Gastroesophageal sphincter (tissue), 3 donors: ENCODE measurements around the gene CEBPA.
"Not testable (repeated sequence)": the region's sequence is repeated elsewhere in the genome, so short reads cannot be mapped to it uniquely, and the experiment has no call there.

Experiments used
- EP300 ChIP-seq: sonication (generic); formaldehyde crosslinking; IDR thresholded peaks from one replicate; pipeline ENCODE4 v1.6.1; 2017; ENCODE audit warnings: antibody characterized with exemption, mild to moderate bottlenecking
- POLR2AphosphoS5 ChIP-seq: sonication (generic); formaldehyde crosslinking; IDR thresholded peaks from one replicate; pipeline ENCODE4 v1.6.1; 2017; ENCODE audit warnings: antibody characterized with exemption
- TF ChIP-seq, protein P1 (sequence below), 4 experiments: fragments of 200-600 bp in 2 of 4; fragments of 450-650 bp in 2 of 4; sonication (generic) in 1 of 4; IDR thresholded peaks; one replicate each; pipeline ENCODE4 v1.5.1; 2017 to 2019; ENCODE audit warnings: antibody characterized with exemption in 4 of 4, mild to moderate bottlenecking in 2 of 4, moderate library complexity in 2 of 4

DNA sequence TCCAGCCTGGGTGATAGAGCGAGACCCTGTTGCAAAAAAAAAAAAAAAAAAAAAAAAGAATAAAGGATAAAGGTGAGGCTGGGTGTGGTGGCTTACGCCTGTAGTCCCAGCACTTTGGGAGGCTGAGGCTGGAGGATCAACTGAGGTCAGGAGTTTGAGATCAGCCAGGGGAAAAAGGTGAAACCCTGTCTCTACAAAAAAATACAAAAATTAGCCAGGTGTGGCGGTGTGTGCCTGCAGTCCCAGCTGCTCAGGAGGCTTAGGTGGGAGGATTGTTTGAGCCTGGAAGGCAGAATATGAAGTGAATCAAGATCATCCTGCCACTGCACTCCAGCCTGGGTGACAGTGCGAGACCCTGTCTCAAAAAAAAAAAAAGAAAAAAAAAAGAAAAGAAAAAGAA, 15.7 kb upstream of the CEBPA start:
- TF ChIP-seq, protein P1, sequence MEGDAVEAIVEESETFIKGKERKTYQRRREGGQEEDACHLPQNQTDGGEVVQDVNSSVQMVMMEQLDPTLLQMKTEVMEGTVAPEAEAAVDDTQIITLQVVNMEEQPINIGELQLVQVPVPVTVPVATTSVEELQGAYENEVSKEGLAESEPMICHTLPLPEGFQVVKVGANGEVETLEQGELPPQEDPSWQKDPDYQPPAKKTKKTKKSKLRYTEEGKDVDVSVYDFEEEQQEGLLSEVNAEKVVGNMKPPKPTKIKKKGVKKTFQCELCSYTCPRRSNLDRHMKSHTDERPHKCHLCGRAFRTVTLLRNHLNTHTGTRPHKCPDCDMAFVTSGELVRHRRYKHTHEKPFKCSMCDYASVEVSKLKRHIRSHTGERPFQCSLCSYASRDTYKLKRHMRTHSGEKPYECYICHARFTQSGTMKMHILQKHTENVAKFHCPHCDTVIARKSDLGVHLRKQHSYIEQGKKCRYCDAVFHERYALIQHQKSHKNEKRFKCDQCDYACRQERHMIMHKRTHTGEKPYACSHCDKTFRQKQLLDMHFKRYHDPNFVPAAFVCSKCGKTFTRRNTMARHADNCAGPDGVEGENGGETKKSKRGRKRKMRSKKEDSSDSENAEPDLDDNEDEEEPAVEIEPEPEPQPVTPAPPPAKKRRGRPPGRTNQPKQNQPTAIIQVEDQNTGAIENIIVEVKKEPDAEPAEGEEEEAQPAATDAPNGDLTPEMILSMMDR (IDR thresholded peaks at IDR 0.05) = not testable (repeated sequence)
- not testable (repeated sequence) for TF ChIP-seq EP300, POLR2AphosphoS5
